Liver (tissue), 9 donors: ENCODE measurements around the gene DDO. TPM values are rescaled to one million over a fixed set of nuclear protein-coding genes. Genes with fewer than 3 reads are reported as not detected.
"Not testable (repeated sequence)": the region's sequence is repeated elsewhere in the genome, so short reads cannot be mapped to it uniquely, and the experiment has no call there.

Source experiments
- DNase-seq: peaks from one replicate; pipeline ENCODE4 v3.0.0-alpha.2; 2017; ENCODE audit warnings: low spot score
- H3K27ac ChIP-seq, 2 donors: one replicate each; pipeline ENCODE4 v1.7.0; 2013; ENCODE audit warnings: inconsistent platforms in 2 of 2, low read length in 2 of 2, control low read depth in 1 of 2, low read depth in 1 of 2, mild to moderate bottlenecking in 1 of 2
- H3K27me3 ChIP-seq, 4 donors: one replicate each; pipeline versions ENCODE4 v1.6.1 to v1.7.0; 2013; ENCODE audit warnings: low read length in 3 of 4, inconsistent platforms in 1 of 4, mild to moderate bottlenecking in 1 of 4, moderate library complexity in 1 of 4; ENCODE audit not compliant: control insufficient read depth in 4 of 4, insufficient read depth in 4 of 4
- H3K36me3 ChIP-seq, 4 donors: one replicate each; pipeline versions ENCODE4 v1.6.1 to v1.7.0; 2013; ENCODE audit warnings: low read length in 3 of 4, mild to moderate bottlenecking in 3 of 4, low read depth in 1 of 4, moderate library complexity in 1 of 4; ENCODE audit not compliant: control insufficient read depth in 4 of 4, insufficient read depth in 3 of 4
- H3K4me1 ChIP-seq, 4 donors: one replicate each; pipeline versions ENCODE4 v1.6.1 to v1.7.0; 2013; ENCODE audit warnings: low read length in 3 of 4, mild to moderate bottlenecking in 3 of 4, moderate library complexity in 1 of 4; ENCODE audit not compliant: control insufficient read depth in 4 of 4, insufficient read depth in 4 of 4
- H3K4me3 ChIP-seq, 3 donors: one replicate each; pipeline versions ENCODE4 v1.6.1 to v1.7.0; 2013; ENCODE audit warnings: low read length in 3 of 3, control low read depth in 1 of 3, low read depth in 1 of 3, mild to moderate bottlenecking in 1 of 3
- H3K9ac ChIP-seq, 2 donors: one replicate each; pipeline ENCODE4 v1.7.0; 2013; ENCODE audit warnings: low read length in 2 of 2, mild to moderate bottlenecking in 2 of 2, moderate library complexity in 2 of 2, control low read depth in 1 of 2, low read depth in 1 of 2
- H3K9me3 ChIP-seq, 4 donors: one replicate each; pipeline versions ENCODE4 v1.6.1 to v1.7.0; 2013; ENCODE audit warnings: low read length in 3 of 4; ENCODE audit not compliant: control insufficient read depth in 4 of 4
- ATF3 ChIP-seq: IDR thresholded peaks from 2 replicates; pipeline ENCODE4 v1.6.1; 2016; ENCODE audit warnings: antibody characterized with exemption
- CTCF ChIP-seq: fragments of 150-350 bp; IDR thresholded peaks from 2 replicates; pipeline ENCODE4 v1.5.1; 2017; ENCODE audit warnings: improper control_type of control experiment, low read depth, low read length; ENCODE audit not compliant: missing input control
- EGR1 ChIP-seq, 2 donors: IDR thresholded peaks; 2 replicates each; pipeline ENCODE4 v1.6.1; 2016 to 2018; ENCODE audit warnings: antibody characterized with exemption in 2 of 2, low read depth in 2 of 2
- FOXA1 ChIP-seq: IDR thresholded peaks from 2 replicates; pipeline ENCODE4 v1.6.1; 2016; ENCODE audit warnings: antibody characterized with exemption
- FOXA2 ChIP-seq: IDR thresholded peaks from 2 replicates; pipeline ENCODE4 v1.6.1; 2016; ENCODE audit warnings: antibody characterized with exemption
- HNF4A ChIP-seq, 2 donors: conservative IDR thresholded peaks; 2 replicates each; pipeline ENCODE4 v1.6.1; 2016; ENCODE audit warnings: antibody characterized with exemption in 2 of 2, mild to moderate bottlenecking in 2 of 2
- HNF4G ChIP-seq: IDR thresholded peaks from 2 replicates; pipeline ENCODE4 v1.6.1; 2016; ENCODE audit warnings: antibody characterized with exemption
- MAX ChIP-seq: IDR thresholded peaks from 2 replicates; pipeline ENCODE4 v1.6.1; 2016; ENCODE audit warnings: antibody characterized with exemption
- NR2F2 ChIP-seq: IDR thresholded peaks from 2 replicates; pipeline ENCODE4 v1.6.1; 2016; ENCODE audit warnings: antibody characterized with exemption
- RAD21 ChIP-seq, 2 donors: IDR thresholded peaks; 2 replicates each; pipeline ENCODE4 v1.6.1; 2016; ENCODE audit warnings: antibody characterized with exemption in 2 of 2, mild to moderate bottlenecking in 2 of 2
- RXRA ChIP-seq, 2 donors: IDR thresholded peaks; 2 replicates each; pipeline ENCODE4 v1.6.1; 2017 to 2018; ENCODE audit warnings: antibody characterized with exemption in 2 of 2, mild to moderate bottlenecking in 1 of 2
- SP1 ChIP-seq: IDR thresholded peaks from 2 replicates; pipeline ENCODE4 v1.6.1; 2018; ENCODE audit warnings: antibody characterized with exemption, mild to moderate bottlenecking
- TAF1 ChIP-seq: conservative IDR thresholded peaks from 2 replicates; pipeline ENCODE4 v1.6.1; 2016; ENCODE audit warnings: antibody characterized with exemption, mild to moderate bottlenecking
- YY1 ChIP-seq: IDR thresholded peaks from 2 replicates; pipeline ENCODE4 v1.6.1; 2016; ENCODE audit warnings: antibody characterized with exemption, mild to moderate bottlenecking
- WGBS: extraction: QIAGEN DNeasy Blood & Tissue Kit; methylation state at CpG from one replicate; pipeline ENCODE4 v1.1.7; 2013; 5-methylcytosine and 5-hydroxymethylcytosine counted together
- polyA plus RNA-seq, 2 donors: library from polyadenylated mRNA; stranded (reverse) in 1 of 2; unstranded in 1 of 2; fragments of 200-250 nt in 1 of 2; fragments of >200 nt in 1 of 2; fragmentation: Nextera tagmentation in 1 of 2; extraction: Ambion mirVana in 1 of 2; gene quantifications; one replicate each; pipeline versions ENCODE4 v1.2.1 to v1.2.3, GENCODE V29; 2013 to 2015
- total RNA-seq, 2 donors: library from RNA; depleted of rRNA; stranded (reverse); fragments of >200 nt; gene quantifications; one replicate each; pipeline ENCODE4 v1.2.3, GENCODE V29; 2014
- TF ChIP-seq, protein P1 (sequence below): IDR thresholded peaks from 2 replicates; pipeline ENCODE4 v1.6.1; 2016; ENCODE audit warnings: antibody characterized with exemption, mild to moderate bottlenecking
- TF ChIP-seq, protein P2 (sequence below): IDR thresholded peaks from 2 replicates; pipeline ENCODE4 v1.6.1; 2016; ENCODE audit warnings: antibody characterized with exemption
- donor health status: healthy.
- donor health status: healthy.
- donor health status: healthy.
- donor health status: healthy.
- donor health status: healthy.

DDO gene
- total and polyA plus RNA-seq, 4 donors: 4.9 to 11.1 (median 7.0) TPM

DNA sequence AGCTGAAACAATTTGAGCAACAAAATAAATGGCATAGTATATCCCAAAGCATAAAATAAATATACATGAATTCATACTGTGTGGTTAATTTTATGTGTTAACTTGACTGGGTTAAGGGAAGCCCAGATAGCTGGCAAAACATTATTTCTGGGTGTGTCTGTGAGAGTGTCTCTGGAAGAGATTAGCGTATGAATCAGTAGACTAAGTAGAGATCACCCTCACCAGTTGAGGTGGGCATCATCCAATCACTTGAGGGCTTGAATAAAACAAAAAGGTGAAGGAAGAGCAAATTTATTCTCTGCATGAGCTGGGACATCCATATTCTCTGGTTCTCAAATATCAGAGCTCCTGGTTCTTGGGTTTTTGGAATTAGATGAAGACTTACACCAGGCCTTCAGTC is 43.1 kb upstream of the DDO start (continued):
- TF ChIP-seq, protein P1, sequence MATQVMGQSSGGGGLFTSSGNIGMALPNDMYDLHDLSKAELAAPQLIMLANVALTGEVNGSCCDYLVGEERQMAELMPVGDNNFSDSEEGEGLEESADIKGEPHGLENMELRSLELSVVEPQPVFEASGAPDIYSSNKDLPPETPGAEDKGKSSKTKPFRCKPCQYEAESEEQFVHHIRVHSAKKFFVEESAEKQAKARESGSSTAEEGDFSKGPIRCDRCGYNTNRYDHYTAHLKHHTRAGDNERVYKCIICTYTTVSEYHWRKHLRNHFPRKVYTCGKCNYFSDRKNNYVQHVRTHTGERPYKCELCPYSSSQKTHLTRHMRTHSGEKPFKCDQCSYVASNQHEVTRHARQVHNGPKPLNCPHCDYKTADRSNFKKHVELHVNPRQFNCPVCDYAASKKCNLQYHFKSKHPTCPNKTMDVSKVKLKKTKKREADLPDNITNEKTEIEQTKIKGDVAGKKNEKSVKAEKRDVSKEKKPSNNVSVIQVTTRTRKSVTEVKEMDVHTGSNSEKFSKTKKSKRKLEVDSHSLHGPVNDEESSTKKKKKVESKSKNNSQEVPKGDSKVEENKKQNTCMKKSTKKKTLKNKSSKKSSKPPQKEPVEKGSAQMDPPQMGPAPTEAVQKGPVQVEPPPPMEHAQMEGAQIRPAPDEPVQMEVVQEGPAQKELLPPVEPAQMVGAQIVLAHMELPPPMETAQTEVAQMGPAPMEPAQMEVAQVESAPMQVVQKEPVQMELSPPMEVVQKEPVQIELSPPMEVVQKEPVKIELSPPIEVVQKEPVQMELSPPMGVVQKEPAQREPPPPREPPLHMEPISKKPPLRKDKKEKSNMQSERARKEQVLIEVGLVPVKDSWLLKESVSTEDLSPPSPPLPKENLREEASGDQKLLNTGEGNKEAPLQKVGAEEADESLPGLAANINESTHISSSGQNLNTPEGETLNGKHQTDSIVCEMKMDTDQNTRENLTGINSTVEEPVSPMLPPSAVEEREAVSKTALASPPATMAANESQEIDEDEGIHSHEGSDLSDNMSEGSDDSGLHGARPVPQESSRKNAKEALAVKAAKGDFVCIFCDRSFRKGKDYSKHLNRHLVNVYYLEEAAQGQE: no peak
- no peak for TF ChIP-seq SP1

DNA sequence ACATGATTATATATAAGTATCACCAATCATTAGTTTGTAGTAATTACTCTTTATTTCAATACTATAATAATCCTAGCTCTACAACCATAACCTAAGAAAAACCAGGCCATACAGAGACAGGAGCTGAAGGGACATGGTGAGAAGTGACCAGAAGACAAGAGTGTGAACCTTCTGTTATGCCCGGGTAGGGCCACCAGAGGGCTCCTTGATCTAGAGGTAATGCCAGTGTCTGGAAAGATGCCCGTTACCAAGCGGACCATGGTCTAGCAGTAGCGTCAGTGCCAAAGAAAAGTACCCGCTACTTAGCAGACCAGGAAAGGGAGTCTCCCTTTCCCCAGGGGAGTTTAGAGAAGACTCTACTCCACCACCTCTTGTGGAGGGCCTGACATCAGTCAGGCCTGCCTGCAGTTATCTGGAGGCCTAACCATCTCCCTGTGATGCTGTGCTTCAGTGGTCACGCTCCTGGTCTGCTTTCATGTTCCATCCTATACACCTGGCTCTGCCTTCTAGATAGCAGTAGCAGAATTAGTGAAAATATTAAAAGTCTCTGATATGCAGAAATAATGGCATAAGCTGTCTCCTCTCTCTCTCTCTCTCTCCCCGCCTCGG is 42.3 kb upstream of the DDO start:
- H3K36me3 ChIP-seq, H3K9ac ChIP-seq, H3K4me1 ChIP-seq, H3K27ac ChIP-seq, H3K4me3 ChIP-seq, H3K27me3 ChIP-seq, H3K9me3 ChIP-seq: not testable (repeated sequence)
- TF ChIP-seq RAD21 (IDR thresholded peaks at IDR 0.05): peak; percentile 75 to 85
- TF ChIP-seq CTCF: peak; percentile 58
- peak; percentile 20 to 45 for TF ChIP-seq HNF4A (conservative IDR thresholded peaks at IDR 0.05)
- DNase-seq: peak; percentile 56
- 56% methylated on average over 8 of the region's 8 CpGs for WGBS

DNA sequence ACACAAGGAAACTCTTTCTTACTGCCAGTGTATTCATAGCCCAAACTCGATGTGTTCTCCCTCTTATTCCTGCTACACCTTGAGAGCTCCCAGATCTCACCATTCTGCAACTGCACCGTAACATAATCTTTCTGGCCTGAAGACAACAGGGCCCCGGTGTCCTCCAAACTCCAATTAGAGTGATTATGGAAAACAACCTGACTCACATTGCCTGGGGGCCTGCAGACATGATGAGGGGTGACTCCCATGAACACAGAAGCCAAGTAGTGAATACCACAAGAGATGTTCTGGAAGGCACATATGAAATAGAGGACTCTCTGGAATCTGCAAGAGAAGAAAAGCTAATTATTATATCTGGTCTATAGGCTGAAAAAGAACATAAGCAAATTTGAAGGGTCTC is 41.3 kb upstream of the DDO start:
- WGBS: 91% methylated on average over 3 of the region's 3 CpGs
- Histone ChIP-seq H3K27ac (no peak overlapping the region), H3K4me1 (no peaks in the 10 kb centered on the region), H3K9ac (no peak overlapping the region), H3K9me3 (peaks cover 0 to 3% (median 0%) of the 10 kb centered on the region in 4 donors), H3K4me3 (no peak overlapping the region), H3K36me3 (no peaks in the 10 kb centered on the region), H3K27me3 (no peaks in the 10 kb centered on the region)
- no peak for DNase-seq
- TF ChIP-seq ATF3: no peak
- TF ChIP-seq YY1: no peak
- no peak for TF ChIP-seq NR2F2
- no peak for TF ChIP-seq FOXA1
- TF ChIP-seq, protein P2, sequence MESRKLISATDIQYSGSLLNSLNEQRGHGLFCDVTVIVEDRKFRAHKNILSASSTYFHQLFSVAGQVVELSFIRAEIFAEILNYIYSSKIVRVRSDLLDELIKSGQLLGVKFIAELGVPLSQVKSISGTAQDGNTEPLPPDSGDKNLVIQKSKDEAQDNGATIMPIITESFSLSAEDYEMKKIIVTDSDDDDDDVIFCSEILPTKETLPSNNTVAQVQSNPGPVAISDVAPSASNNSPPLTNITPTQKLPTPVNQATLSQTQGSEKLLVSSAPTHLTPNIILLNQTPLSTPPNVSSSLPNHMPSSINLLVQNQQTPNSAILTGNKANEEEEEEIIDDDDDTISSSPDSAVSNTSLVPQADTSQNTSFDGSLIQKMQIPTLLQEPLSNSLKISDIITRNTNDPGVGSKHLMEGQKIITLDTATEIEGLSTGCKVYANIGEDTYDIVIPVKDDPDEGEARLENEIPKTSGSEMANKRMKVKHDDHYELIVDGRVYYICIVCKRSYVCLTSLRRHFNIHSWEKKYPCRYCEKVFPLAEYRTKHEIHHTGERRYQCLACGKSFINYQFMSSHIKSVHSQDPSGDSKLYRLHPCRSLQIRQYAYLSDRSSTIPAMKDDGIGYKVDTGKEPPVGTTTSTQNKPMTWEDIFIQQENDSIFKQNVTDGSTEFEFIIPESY: no peak
- no peak for TF ChIP-seq SP1
- no peak for TF ChIP-seq EGR1 (IDR thresholded peaks at IDR 0.05; ENCODE audit: low read depth in 2 of 2)
- TF ChIP-seq RAD21 (IDR thresholded peaks at IDR 0.05): no peak
- no peak for TF ChIP-seq TAF1
- no peak for TF ChIP-seq HNF4G
- no peak for TF ChIP-seq CTCF
- TF ChIP-seq, protein P1: no peak
- TF ChIP-seq RXRA (IDR thresholded peaks at IDR 0.05): no peak
- TF ChIP-seq MAX: no peak
- TF ChIP-seq HNF4A (conservative IDR thresholded peaks at IDR 0.05): no peak
- no peak for TF ChIP-seq FOXA2
